Myocyte (in vitro differentiated cells): ENCODE results near the gene COL16A1. TPM values are rescaled to one million over a fixed set of nuclear protein-coding genes. Genes with fewer than 3 reads are reported as not detected.

Experiments used
- DNase-seq: peaks from one replicate; pipeline ENCODE4 v3.0.0-alpha.2; 2012; ENCODE audit warnings: low read depth
- polyA plus RNA-seq: library from polyadenylated mRNA; unstranded; fragments of >200 nt; gene quantifications from one replicate; pipeline ENCODE4 v1.2.1, GENCODE V29; 2012; ENCODE audit warnings: missing spikeins
- total RNA-seq: library from RNA; depleted of rRNA; stranded (reverse); fragments of >200 nt; gene quantifications from 2 replicates; pipeline ENCODE4 v1.2.3, GENCODE V29; 2014

Gene COL16A1
- total RNA-seq: 27.9 and 37.7 TPM in 2 replicates
- 59.6 TPM for polyA plus RNA-seq

GRCh38 chr1:31703431-31704270 is at the start of gene COL16A1:
TSS of gene COL16A1 (minus strand) at chr1:31704017. CDS start at chr1:31702193, 1,824 bp downstream.
- no peak for DNase-seq

GRCh38 chr1:31752952-31753475 is 49.2 kb upstream of the COL16A1 start:
- DNase-seq: peak; percentile 68

- DNase-seq: no peak
Measured at GRCh38 chr1:31752258-31752657, 48.4 kb upstream of the COL16A1 start.

DNA sequence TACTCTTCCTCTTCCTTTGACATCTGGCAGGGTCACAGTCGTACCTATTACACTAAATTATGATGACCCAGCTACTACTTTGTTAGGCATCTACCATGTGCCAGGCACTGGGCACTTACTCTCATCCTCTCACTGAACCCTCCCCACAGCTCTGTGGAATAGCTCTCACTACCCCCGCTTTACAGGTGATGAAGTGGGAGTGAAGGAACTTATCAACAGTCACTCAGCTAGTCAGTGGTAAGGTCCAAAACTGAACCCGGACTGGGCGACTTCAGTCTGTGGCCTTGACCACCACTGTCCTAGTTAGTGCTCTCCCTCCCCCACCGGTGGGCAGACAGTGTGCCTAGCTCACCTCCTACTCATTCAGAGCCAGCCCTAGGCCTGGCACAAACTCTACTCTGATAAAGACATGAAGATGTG is 48.0 kb upstream of the COL16A1 start:
- no peak for DNase-seq

- DNase-seq: peak; percentile 44
Measured at GRCh38 chr1:31750858-31751510, 47.2 kb upstream of the COL16A1 start.

DNA sequence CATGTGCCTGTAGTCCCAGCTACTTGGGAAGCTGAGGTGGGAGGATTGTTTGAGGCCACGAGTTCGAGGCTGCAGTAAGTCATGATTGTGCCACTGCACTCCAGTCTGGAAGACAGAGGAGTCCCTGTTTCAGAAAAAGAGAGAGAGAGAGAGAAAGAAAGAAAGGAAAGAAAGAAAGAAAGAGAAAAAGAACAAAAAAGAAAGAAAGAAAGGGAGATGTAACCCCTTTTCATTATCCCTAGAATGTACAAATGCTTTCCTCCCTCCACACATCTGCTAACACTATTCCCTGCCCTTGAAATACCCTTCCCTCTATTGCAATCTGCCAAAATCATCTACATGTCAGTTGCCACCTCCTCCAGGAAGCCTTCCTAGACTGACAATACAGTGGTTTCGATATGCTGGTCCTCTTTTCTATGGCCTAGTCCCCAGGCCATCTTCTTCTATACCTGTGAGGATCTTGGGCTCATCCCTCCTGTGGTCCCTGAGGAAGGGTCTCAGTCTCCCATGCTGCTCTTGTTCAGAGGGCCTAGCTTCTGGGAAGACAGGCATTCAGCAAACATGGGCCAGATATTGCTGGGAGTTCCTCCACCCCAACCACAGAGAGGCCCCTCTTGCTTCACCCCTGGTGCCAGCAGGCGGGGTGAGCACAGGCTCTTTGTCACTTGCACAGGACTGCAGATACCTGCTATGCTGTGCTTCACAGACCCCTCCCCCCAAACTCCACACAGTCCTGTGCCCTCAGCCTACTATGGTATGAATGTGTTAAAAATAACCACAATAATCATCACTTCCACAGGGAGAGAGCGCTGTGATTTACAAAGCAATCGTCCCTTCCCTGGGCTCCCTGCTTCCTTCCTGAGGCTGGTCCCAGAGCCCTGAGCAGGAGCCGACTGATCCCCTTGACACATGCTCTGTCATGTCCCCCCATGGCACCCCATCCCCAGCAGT is 46.2 kb upstream of the COL16A1 start:
- DNase-seq: no peak

GRCh38 chr1:31748365-31748764 is 44.5 kb upstream of the COL16A1 start:
- DNase-seq: no peak

DNA sequence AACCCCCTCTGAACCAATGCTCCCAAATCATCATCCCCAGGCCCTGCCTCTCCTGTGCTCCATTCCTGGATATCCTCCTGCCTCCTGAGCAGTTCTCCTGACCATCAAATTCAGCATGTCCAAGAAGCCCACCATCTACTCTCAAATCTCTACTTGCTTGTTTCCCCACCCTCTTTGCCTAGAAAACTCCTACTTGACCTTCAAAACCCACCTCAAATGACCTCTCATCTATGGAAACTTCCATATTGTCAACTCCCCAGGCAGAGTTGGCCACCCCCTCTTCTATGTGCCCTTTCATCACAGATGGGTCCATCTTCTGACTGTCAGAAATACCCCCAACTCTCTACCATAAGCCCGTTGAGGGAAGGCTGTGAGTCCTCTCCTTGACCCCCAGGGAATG is 43.5 kb upstream of the COL16A1 start:
- no peak for DNase-seq

- DNase-seq: no peak
Measured at GRCh38 chr1:31746687-31747086, 42.9 kb upstream of the COL16A1 start.

GRCh38 chr1:31745946-31746670 is 42.3 kb upstream of the COL16A1 start:
- DNase-seq: no peak

DNA sequence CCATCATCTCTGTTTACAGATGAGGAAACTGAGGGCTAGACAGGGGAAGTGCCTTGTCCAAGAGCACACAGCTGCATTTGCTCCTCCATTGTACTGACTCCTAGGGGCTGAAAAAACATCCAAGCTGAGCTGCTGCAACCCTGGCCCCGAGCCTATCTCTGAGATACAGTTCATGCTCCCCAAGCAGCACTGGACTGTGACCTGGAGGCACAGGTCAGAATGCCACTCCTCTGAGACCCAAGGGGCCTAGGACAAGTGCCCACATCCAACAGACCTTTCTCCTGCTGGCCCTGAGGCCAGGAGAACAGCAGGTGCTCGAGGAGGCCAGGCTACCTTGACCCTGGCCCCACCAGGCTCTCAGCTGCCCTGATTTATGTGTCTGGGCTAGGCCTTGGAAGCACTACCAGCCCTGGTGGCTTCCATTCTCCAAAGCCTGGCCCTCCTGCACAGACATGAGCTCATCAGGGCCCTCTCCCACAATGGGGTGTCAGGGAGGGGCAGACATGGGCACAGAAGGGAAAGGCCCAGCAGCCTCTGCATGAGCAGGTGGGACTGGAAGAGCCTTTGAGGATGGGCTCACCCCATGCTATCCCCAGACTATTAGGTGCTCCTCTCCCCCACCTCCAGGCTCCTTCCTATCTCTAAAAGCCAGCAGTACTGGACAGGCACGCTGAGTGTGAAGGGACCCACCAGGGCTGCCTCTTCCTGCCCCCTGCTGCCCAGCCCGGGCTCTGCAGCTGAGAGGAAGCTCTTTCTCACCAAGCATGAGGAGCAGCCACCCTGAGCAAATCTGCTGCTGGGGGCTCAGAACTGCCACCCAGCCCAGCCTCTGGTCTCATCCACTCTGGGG is 41.5 kb upstream of the COL16A1 start:
- DNase-seq: peak; percentile 71

- no peak for DNase-seq
Measured at GRCh38 chr1:31744165-31744888, 40.5 kb upstream of the COL16A1 start.

DNA sequence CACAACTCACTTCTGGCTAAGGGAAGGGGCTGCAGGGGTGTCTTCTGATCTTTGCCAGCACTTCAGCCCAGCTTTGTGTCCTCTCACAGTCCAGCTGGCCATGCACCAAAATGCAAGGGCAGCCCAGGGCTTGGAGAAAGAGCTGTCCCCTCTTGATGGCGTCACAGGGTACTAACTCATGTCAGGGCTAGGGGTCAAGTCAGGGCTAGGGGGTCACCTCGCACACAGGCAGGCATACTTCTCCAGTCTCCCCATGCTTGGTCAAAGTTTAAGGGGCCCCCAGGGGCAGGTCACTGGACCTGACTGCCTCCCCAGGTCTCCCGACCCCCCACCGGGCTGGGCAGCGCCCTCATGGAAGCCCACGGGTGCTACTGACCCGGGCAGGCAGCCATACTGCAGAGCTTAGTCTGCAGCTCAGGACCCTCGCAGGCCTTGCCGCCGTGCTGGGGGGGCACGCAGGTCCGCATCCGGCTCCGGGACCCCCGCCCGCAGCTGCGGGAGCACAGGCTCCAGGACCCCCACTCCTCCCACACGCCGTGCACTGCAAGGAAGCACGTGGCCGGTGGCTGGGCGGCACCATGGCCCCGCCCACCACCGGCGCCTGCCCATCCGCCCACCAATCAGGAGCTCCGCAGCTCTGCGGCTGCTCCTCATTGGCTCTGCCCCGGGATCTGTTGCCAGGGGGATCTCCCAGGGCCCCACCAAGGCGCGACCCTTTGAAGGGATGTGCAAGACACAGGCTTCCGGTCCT is 38.8 kb upstream of the COL16A1 start:
- no peak for DNase-seq

- DNase-seq: no peak
Measured at GRCh38 chr1:31739346-31739745, 35.5 kb upstream of the COL16A1 start.

DNA sequence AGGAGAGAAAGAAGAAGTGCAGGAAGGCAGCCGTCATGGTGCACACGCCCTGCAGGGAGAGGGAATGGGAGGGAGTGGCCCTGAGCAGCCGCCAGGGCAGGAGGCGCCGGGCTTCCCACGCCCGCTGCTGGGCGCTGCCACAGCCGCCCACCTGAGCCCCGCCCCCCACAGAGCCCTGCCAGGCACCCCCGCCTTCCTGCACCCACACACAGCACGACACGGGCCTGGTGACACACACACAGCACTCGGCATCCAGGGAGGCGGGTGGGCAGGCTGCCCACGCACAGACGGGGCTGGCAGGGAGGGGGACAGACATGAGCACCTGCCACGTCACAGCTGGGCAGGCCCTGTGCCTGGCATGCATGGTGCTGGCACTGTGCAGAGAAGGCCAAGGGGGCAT is 32.9 kb upstream of the COL16A1 start:
- no peak for DNase-seq

DNA sequence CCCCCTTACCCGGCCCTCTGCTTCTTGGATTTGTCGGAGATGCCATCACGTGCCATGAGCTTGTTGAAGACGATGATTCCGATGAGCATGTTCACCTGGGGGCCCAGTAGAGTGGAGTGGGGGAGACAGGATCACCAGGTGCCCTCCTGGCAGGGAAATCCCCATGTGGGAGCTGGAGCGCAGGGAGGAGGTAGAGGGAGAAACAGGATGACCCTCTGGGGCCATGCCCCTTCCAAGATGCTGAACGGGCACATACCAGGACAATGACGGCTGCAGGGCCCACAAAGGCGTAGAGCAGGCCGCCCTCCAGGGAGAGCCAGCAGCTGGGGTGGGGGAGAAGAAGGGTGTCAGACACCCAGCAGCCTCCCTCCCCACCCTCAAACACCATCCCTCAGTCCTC is 31.8 kb upstream of the COL16A1 start:
- no peak for DNase-seq

GRCh38 chr1:31734582-31735107 is 30.8 kb upstream of the COL16A1 start:
- no peak for DNase-seq
